EL (cell line): Measurements from ENCODE around the gene IQSEC1.
A peak's percentile ranks its signal among the peaks of the same experiment; 100 is the strongest.

Experiments used
- DNase-seq: peaks from one replicate; pipeline ENCODE4 v3.0.0-alpha.2; 2016

Gene IQSEC1

DNA sequence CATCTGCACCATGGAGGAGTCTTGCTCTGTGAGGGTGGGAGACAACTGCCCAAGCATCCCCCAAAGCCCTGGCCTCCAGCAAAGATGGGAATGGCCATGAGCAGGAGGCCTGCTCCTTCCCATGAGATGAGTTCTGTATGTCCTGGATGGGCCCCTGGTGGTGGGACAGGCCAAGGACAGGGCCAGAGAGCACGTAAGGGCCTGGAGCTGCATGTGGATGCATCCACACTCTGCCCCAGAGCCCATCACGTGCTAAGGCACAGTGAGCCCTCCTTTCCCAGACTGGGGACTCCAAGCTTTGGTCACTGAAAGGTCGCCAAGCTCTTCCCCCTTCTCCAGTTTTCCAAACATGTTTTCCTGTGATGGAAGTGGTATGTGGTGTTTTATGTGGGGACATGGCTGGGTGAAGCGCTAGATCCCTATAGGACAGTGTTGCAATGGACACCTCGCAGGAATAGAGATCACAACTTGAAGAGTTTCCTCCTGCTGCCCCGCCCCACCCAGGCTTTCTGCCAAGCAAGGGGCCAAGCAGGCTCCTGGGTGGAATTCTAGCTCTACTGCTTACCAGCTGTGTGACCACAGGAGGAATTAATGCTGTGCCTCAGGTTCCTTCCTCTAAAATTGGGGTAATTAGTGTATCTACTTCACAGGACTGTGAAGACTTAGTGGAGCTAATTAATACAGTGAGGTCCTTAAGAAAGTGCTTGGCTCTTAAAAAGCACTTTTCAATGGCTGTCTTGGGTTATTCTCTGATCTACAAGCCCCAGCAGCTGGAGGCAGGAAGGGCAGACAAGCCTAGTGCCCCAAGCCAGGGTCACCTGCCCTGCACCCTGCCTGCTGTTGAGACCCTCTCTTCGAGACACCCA is 125.5 kb downstream of the IQSEC1 start:
- peak; percentile 77 for DNase-seq

DNA sequence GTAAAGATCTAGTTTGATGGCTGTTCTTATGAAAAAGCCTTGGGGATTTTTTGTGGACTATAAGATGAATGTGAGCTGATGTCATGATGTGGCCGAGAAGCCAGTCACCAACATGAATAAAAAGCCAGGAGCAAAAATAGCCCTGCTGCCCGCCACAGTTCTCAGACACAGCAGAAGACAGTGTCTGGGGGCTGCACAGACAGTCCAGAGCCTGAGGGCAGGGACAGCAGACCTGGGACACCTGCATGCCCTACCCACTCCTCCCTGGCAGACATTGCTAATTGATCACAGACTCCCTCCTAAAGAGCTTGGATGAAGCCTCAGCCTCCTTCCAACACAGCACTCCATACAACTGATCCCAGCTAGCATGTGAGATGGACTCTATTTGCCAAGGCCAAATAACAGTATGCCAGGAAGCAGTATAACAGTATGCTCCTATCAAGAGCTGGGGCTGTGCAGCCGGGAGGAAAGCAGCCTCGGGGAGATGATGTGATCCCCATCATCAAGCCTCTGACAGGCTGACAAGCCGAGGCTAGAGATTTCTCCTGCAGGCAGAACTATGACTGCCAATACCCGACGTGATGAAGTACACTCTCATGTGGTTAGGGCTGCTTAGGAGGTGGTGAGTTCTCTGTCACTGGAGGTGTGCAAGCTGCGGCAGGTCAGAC is 126.4 kb downstream of the IQSEC1 start:
- DNase-seq, result no peak

DNA sequence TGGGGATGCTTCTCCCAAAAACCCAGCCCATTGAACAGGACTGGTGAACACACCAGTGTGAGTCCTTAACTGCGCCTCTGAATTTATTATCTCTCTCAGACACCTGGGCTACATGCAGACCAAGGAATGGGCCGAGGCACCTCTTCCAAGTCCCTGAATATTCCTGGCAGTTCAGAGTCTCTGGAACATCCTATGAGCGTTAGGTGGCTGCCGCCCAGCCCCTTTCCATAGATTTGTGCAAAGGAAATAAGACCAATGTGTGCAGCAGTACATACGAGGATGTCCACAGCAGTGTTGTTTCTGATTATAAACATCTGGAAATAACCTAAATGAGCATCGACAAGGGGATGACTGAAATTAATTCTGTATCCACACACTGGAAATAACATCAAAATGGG is 127.0 kb downstream of the IQSEC1 start:
- DNase-seq, result no peak

DNA sequence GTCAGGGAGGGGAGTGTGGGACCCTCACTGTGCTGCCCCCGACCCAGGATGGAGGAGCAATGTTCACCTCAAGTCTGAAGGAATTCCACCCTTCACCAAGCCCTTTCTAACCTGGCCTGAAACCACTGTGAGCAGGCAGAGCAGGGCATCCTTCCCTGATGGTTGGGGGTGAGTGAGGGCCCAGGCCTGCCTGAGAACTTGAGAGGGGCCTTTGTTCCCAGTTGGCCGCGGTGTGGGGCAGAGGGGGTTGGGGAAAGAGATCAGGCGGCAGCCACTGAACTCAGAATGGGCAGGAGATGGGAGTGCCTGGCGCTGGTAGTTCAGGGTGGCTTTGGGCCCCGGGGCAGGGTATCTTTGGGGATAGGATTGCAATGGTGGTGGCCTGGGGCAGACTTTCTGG is 128.4 kb downstream of the IQSEC1 start:
- no peak for DNase-seq

DNA sequence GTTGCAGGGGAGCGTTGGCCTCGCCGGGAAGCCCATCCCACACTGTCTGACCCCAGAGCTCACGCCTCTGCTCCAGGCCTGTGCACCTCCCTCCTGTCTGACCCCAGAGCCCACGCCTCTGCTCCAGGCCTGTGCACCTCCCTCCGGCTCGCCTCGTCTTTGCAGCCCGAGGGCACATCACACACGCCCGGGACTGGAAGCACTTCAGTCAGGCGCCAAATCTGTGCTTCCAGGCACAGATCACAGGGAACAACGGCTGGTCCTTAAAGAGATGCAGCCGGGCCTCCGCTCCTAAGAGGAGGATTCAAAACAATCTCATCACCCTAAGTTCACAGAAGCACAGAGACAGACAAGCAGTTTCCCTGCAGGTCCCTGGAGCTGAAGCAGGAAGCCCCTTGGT is 128.8 kb downstream of the IQSEC1 start:
- DNase-seq, result no peak

DNA sequence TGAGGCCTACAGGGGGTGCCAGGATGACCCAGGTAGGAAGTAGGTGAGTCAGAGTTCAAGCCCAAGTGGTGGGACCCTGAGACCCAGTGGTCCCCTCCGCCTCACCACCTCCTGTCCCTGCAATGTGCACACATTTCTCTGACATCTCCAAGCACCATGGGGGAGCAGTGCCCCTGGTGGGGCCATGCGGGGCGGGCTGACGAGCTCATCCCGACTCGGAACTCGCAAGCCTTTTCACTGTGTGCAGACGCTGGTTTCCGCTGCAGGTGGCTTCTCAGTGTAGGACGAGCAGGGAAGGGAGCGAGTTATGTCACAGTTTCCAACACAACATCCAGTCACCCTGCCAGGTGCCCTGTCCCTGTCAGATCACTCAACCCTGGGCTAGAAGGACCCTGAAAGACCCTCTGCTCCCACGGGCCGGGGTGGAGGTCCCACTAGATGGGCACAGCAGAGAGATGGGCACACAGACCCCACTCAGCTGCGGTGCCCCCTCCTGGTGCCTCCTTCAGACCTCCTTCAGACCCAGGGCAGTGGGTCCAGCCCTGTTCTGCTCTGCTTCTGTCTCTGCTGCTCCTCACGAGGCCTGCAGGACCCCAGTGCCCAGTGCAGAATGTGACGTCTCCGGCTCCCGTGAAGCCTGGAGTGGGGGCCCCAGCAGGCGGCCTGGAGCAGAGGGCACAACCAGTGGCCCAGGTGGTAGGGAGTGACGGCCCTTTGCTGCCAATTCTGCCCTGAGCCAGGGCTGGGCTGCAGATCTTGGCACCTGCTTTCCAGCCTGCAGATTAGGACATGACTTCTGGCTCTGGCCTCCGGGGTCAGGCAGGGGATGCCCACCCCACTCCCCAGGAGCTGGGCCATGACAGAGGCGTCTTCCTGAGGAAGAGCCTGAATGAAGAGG is 129.9 kb downstream of the IQSEC1 start:
- DNase-seq, result no peak

DNA sequence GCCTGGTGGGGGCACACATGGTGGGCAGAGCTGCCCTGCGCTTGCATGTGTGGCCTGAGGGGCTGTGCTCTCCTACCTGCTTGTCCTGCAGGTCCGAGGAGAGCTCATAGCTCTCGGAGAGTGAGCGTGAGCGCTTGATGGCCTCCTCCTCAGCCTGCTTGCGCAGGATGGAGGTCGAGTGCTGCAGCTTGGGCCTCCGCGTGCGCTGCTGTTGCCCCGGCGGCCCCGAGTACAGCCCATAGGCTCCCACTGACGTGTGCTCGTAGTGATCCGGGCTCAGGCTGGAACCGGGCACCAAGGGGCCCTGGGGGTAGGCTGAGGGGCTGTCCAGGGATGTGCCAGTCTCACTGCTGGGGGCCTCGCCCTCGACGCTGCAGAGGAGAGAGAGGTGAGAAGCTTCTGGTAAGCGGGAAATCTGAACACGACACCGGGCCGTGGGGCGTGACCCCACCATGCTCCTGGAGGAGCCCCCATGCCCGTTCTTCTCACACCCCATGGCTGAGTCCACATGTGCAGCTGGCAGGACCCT is 131.7 kb downstream of the IQSEC1 start:
- DNase-seq, result no peak

DNA sequence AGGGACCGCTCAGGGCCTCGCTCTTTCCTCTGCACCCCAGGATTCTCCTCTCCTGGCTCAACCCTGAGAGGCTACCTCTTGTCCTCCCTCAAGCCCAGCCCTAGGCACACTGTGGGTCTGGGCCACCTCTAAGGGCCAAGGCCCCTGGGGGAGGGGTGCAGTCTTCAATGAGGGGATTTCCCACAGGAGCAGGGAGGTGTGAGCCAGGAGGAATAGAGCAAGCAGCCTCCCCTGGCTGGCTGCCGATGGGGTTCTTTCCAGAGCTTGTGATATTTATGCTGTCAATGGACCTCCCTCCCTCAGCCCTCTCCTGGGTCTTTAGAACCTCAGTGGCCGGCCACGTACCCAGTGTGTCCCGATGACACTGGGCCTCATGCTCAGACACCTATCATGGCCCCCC is 132.4 kb downstream of the IQSEC1 start:
- DNase-seq, result no peak

DNA sequence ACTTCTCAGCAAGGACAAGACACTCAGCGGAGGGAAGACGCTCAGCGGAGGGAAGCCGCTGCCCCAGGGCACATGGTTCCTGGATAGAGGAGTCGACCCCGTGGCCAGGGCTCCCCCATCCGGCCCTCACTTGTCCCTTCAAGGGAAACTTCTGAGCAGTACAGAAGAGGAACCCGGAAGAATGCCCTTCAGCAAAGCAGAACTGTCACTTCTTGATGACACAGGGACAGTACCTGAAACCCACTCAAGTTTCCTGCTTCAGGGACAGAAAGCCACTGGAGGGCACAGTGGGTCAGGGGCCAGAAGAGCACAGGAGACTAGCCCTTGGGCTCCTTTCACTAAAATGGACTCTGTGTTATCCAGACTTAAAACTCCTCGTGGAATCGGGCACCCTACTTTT is 134.1 kb downstream of the IQSEC1 start:
- DNase-seq, result no peak

DNA sequence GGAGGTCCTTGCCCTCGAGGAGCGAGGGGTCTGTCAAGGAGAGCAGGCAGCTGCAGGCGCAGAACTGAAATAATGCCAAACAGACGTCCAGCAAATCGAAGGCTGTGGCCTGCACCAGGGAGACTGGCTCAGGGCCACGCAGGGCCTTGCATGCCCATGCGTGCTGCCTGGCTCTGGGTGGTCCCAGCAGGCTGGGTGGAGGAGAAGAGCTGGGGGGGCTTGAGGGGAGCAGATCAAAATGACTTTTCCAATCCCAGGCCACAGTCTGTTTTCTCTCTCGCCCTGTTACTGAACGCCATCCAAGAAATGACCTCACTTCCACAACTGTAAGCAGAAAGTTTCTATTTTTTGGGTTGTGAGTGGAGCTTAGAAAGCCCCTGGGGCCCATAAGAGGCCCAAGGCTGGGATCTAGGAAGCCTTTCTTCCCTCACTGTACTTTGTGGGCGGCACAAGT is 134.9 kb downstream of the IQSEC1 start:
- DNase-seq, result no peak

DNA sequence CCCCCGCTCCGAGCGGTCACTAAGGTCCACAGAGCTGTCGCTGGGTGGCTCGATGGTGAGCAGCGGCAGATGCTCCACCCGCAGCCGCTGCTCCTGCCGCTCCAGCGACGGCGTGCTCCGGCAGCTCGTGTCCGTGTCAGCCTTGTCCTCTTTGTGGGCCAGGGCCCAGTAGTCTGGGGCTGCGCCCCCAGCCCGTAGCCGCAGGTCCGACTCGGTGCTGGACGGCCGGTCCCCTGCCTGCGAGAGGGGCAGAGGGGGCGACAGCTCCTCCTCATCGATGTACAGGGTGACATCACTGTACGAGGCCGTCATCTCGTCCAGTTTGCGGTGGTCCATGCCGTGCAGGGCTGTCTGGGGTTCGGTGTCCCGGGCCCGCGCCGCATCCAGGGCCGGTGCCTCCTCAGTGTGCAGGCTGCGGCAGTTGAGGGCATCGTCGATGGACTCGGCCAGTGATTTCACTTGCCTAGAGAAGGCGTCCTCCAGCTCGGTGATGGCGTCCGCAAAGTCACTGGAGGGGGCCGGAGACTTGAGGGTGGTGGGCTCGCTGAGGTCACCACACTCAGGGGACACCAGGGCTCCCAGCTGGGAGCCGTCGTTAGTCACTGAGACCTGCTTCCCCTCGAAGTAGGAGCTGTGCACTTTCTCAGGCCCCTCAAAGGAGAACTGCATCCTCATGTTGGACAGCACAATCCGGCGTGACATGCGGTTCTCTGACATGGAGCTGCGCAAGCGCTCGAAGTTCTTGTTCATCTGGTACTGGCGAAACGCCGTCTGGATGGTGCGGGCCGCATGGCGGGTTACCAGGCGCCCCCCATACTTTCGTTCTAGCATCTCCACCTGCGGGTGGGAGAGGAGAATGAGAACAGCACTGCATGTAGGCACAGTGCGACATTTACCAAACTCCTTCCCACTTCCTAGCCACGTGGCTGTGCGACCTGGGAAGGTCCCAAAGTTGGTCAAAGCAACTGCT is 137.1 kb downstream of the IQSEC1 start:
- no peak for DNase-seq

DNA sequence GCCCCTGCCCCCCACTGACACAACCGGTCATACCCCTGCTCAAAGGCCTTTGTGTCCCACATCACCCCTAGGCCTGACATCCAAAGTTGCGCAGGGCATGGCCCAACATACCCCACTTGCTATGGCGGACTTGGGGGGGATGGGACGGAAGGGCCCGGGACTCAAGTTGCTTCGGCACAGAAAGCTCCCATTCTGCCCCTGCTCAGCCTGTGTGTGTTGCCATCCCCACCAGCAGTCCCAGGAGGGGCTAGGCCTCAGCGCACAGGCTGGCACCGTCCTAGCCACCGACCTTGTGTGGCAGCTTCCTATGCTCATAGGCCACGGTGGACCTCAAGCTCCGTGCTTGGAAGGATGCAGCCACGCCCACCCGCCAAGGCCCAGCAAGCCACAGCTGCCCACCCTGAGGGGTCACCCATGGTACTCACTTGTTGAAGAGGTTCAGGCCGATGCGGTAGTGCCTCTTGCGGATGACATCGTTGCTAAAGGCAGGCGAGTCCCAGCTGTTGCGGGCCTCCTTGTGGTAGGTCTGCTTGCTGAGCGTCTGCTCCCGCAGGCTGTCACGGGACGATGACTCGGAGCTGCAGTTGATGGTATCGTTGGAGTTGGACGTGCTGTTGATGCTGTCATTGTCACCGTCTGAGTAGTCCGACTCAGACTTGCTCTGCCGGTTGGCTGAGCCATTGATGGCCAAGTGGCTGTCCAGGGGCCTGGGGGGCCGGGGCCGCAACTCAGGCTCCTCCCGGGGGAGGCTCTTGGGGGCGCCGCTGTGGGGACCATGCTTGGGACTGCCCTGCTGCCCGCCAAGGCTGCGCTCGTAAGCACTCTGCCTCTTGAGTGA is 138.0 kb downstream of the IQSEC1 start:
- DNase-seq, result no peak

DNA sequence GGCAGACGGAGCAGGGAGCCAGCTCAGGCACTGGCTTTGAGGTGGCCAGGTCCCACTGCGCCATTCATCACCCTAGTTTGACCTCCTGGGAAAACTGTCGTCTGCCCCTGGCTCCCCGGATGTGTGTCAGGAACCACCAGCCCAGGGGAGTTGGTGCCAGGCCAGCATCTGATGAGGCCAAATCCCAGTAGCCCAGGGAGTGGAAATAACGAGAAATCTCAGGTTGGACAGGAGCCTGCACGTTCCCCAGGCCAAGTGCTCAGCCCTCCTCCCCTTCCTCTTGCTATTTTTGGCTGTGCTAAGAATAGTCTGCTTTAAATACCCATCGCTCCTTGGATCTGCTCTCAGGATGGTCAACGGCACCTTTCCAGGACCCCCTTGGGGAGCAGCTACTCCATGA is 138.8 kb downstream of the IQSEC1 start:
- peak; percentile 44 for DNase-seq

DNA sequence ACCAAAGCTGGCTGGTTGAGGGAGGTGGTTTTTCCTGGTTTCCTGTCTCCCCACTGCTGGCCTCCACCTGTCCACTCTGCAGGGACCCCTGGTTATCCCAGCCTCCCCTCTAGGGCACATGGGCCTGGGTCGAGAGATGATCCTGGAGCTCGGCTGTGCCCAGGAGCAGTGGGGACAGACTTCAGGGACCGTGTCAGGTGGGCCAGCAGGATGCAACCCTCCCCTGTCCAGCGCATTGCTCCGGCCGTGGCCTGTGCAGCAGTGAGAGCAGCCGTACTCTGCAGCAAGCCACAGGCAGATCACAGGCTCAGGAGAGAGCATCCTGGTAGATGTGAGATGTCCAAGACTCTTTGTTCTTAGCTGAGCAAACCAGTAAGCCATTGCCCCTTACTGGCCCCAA is 139.3 kb downstream of the IQSEC1 start:
- no peak for DNase-seq

DNA sequence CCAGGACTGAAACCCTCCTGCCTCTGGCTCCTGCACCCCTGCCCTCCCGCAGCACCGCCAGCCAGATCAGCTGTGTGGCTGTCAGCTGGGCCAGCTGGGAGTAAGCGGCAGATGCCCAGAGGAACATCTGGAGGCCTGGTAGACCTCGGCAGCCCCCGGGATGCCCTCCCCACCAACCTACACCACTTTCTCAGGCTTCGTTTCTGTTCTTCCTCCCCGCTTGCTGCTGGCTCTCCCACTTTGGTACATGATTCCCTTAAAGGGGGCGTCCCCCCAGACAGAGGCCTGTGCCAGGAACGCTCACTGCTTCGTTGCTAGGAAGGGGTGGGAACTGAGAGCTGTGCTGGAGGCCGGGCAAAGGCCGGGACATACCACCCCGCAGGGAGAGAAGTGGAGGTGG is 140.5 kb downstream of the IQSEC1 start:
- DNase-seq, result no peak

DNA sequence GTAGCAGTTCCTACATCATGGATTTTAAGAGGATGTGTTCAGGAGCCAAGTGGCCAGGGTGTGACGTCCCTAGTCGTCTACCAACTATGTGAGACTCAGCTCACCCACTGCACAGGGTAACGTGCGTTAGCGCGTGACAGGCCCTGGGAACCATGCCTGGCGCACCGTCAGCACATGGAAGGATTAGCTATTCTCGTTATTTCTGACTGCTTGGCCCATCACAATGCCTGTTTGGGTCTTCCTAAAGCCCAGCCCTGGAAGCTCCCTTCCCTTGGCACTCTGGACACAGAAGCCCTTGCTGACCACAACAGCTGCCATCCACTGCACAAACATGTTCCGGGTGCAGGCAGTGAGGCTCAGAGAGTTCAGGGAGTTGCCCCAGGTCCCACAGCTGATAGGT is 140.9 kb downstream of the IQSEC1 start:
- no peak for DNase-seq

DNA sequence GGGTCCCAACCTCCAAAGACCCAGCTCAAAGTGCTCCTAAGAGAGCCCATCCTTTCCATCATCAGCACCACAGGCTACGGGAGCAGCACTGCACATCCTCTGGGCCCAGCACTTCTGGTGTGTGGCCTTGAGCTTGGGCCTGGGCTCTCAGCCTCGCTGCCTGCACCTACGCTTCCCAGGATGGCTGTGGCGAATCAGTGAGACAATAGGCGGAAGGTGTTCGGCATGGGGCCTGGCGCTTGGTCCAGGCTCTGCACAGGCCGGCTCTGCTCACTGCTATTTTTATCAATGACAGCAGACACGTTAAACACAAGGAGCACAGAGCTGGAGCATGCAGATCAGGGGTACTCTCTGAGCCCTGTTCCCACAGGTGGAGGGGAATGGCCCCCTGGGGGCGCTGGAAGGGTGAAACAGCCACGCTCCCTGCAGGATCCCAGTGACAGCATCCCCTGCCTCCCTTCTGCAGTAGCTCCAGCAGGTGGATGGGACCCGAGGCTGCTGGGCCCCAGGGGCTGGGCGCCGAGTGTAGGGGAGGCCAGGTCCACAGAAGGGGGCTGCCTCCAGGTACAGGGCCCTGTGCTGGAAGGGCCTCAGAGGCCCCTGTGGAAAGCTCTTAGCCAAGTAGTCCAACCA is 141.8 kb downstream of the IQSEC1 start:
- no peak for DNase-seq

DNA sequence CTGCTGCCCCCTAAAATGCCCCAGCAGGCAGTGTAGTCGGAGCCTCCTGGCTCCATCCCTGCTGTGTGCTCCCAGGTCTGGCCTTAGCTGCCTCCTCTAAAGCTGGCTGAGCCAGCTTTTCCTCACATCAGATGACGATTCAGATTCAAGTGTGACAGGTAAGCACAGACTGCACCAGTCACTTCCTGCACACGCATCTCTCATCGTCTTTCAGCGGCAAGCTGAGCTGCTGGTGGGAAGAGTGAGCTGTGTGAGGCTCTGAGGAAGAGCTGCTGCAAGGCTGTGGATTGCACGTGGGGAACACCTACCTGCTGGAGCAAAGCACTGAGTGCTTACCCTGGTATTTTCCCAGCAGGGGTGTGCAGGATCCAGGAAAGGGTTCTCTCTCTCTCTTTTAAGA is 143.4 kb downstream of the IQSEC1 start:
- no peak for DNase-seq

DNA sequence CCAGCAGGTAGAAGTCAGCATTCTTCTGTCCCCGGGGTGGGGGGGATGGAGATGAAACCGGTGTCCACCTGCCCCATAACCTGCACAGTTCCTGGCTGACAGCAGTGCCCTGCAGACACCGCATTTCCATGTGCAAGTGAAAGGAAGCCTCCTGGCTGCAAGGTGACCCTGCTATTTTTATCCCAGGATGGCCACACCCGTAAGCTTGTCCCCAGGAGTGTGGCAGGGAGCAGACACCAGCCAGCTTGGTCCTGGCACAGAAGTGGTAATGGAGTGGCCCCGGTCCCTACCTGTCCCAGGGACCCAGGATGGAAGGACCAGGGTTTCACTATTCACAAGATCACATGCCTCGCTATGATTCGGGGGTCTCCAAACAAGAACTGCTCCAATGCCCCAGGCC is 146.6 kb downstream of the IQSEC1 start:
- no peak for DNase-seq

DNA sequence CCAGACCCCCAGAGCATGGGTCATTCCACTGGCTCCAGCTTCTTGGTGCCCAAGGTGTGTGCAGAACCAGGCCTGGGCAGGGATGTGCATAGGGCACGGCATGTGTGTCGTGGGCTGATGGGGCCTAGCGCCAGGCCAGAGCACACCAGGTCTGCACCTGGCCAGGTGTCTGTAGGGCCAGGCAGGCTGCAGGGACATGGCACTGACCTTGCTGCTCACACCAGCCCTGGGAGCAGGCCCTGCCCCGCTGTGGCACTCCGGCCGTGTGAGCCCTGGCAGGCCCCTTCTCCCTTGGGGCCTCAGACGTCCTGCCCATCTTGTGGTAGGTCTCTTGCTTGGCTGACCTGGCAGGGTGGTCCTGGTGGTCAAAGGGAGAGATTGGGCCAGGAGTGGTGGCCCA is 147.6 kb downstream of the IQSEC1 start:
- no peak for DNase-seq

DNA sequence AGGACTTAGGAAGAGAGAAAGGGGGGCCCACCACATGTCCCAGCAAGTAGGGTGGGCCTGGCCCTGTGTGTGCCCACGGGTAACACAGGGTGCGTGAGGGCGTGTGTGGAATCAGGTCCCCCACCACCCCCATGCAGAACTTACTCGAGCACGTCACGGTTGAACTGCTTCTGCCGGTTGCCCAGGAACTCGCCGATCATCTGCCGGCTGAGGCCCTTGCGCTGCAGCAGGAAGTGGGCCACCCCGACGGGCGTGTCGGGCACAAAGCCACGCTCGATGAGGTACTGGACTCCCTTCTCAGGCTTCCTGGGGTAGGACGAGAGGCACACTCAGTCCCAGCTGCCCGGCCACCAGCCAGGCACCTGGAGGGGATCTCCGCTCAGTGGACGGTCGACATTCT is 148.8 kb downstream of the IQSEC1 start:
- DNase-seq, result no peak
